H1 (cell line): ENCODE data around the gene GPX6. TPM values are rescaled to one million over a fixed set of nuclear protein-coding genes. Genes with fewer than 3 reads are reported as not detected.

ENCODE experiments used
- CTCF ChIA-PET: fragments of 300-600 bp; sonication (Branson Sonifier 250); formaldehyde crosslinking; loops from one replicate; lab custom pipeline; 2021; ENCODE audit not compliant: partially characterized antibody; lab: Charles Lee
- POLR2A ChIA-PET: fragments of 300-600 bp; sonication (Branson Sonifier 250); formaldehyde crosslinking; loops from one replicate; lab custom pipeline; 2021; ENCODE audit warnings: inconsistent platforms; ENCODE audit not compliant: partially characterized antibody; lab: Charles Lee
- DNase-seq, 2 experiments: peaks; one replicate each; pipeline versions ENCODE4 v3.0.0 to v3.0.0-alpha.2; 2010 to 2022; ENCODE audit warnings: low spot score in 2 of 2, low read depth in 1 of 2, mixed read lengths in 1 of 2
- FAIRE-seq: peaks from 2 replicates; lab custom pipeline; 2011; peaks lifted over from hg19 to GRCh38; lab: Jason Lieb, UNC
- H2AFZ ChIP-seq: 2 replicates; pipeline ENCODE4 v1.8.1; 2012; ENCODE audit warnings: low read length, inconsistent platforms
- H2AK5ac ChIP-seq: 2 replicates; pipeline ENCODE4 v1.6.1; 2013; ENCODE audit warnings: low read depth, low read length
- H2BK120ac ChIP-seq: replicated peaks from 2 replicates; pipeline ENCODE3; 2013; ENCODE audit warnings: low read depth, low read length, inconsistent platforms
- H2BK12ac ChIP-seq: 2 replicates; pipeline ENCODE4 v1.6.1; 2013; ENCODE audit warnings: low read depth, low read length
- H2BK15ac ChIP-seq: 2 replicates; pipeline ENCODE4 v1.6.1; 2013; ENCODE audit warnings: low read length
- H2BK20ac ChIP-seq: 2 replicates; pipeline ENCODE4 v1.6.1; 2013; ENCODE audit warnings: low read length
- H2BK5ac ChIP-seq: 2 replicates; pipeline ENCODE4 v1.6.1; 2013; ENCODE audit warnings: low read depth, low read length
- H3K14ac ChIP-seq: 2 replicates; pipeline ENCODE4 v1.6.1; 2013; ENCODE audit warnings: inconsistent platforms; ENCODE audit not compliant: insufficient read length
- H3K18ac ChIP-seq: 2 replicates; pipeline ENCODE4 v1.6.1; 2013; ENCODE audit warnings: low read length; ENCODE audit errors: extremely low read depth
- H3K23ac ChIP-seq: 2 replicates; pipeline ENCODE4 v1.6.1; 2013; ENCODE audit warnings: inconsistent platforms; ENCODE audit not compliant: insufficient read length
- H3K23me2 ChIP-seq: 2 replicates; pipeline ENCODE4 v1.6.1; 2013; ENCODE audit warnings: low read depth, low read length
- H3K27ac ChIP-seq: 2 replicates; pipeline ENCODE4 v1.6.1; 2011; ENCODE audit warnings: low read depth, low read length, inconsistent platforms
- H3K27me3 ChIP-seq, 4 experiments: replicated peaks in 1 of 4; 1 replicate in 1 of 4; 2 replicates in 3 of 4; pipeline versions ENCODE4 v1.6.1 to v1.8.1; 2011 to 2013; ENCODE audit warnings: low read length in 3 of 4, mild to moderate bottlenecking in 3 of 4, inconsistent platforms in 2 of 4, mixed read lengths in 2 of 4, moderate library complexity in 1 of 4; ENCODE audit not compliant: control insufficient read depth in 3 of 4, insufficient read depth in 3 of 4; ENCODE audit errors: extremely low read depth in 1 of 4
- H3K36me3 ChIP-seq, 4 experiments: 2 replicates each; pipeline versions ENCODE4 v1.6.1 to v1.8.1; 2011 to 2013; ENCODE audit warnings: mild to moderate bottlenecking in 4 of 4, low read length in 3 of 4, moderate library complexity in 2 of 4, control low read depth in 1 of 4, inconsistent platforms in 1 of 4; ENCODE audit not compliant: insufficient read depth in 4 of 4, control insufficient read depth in 2 of 4
- H3K4ac ChIP-seq: replicated peaks from 2 replicates; pipeline ENCODE3; 2013; ENCODE audit warnings: low read length, low read depth, mixed read lengths, inconsistent platforms; ENCODE audit not compliant: insufficient read length
- H3K4me1 ChIP-seq, 4 experiments: replicated peaks in 1 of 4; 1 replicate in 1 of 4; 2 replicates in 3 of 4; pipeline versions ENCODE4 v1.6.1 to v1.8.1; 2011 to 2013; ENCODE audit warnings: low read length in 3 of 4, inconsistent platforms in 2 of 4, mixed read lengths in 1 of 4; ENCODE audit not compliant: insufficient read depth in 4 of 4, control insufficient read depth in 3 of 4
- H3K4me2 ChIP-seq, 2 experiments: 2 replicates each; pipeline versions ENCODE4 v1.6.1 to v1.8.1; 2011 to 2013; ENCODE audit warnings: low read depth in 2 of 2, low read length in 2 of 2, control low read depth in 1 of 2, inconsistent platforms in 1 of 2, mild to moderate bottlenecking in 1 of 2; ENCODE audit not compliant: insufficient read depth in 1 of 2
- H3K4me3 ChIP-seq, 4 experiments: fragments of 200-600, 300-600 bp in 1 of 4; sonication (generic), shearing (Covaris generic), sonication (Bioruptor Twin) in 1 of 4; 2 replicates each; pipeline versions ENCODE4 v1.5.1 to v1.8.1; 2011 to 2016; ENCODE audit warnings: low read length in 4 of 4, low read depth in 3 of 4, control low read depth in 2 of 4, inconsistent platforms in 2 of 4, mild to moderate bottlenecking in 2 of 4, mixed read lengths in 1 of 4, moderate library complexity in 1 of 4; ENCODE audit not compliant: insufficient read depth in 2 of 4; ENCODE audit errors: extremely low read depth in 1 of 4
- H3K56ac ChIP-seq: replicated peaks from 2 replicates; pipeline ENCODE3; 2013; ENCODE audit warnings: low read depth, mild to moderate bottlenecking, mixed read lengths, low read length, inconsistent platforms; ENCODE audit not compliant: insufficient read length
- H3K79me1 ChIP-seq: 2 replicates; pipeline ENCODE4 v1.6.1; 2013; ENCODE audit warnings: low read depth, low read length, control low read depth
- H3K79me2 ChIP-seq, 2 experiments: 2 replicates each; pipeline versions ENCODE4 v1.6.1 to v1.8.1; 2012 to 2013; ENCODE audit warnings: low read length in 2 of 2, mild to moderate bottlenecking in 2 of 2, inconsistent platforms in 1 of 2; ENCODE audit not compliant: insufficient read depth in 2 of 2, control insufficient read depth in 1 of 2
- H3K9ac ChIP-seq, 4 experiments: replicated peaks in 1 of 4; 1 replicate in 1 of 4; 2 replicates in 3 of 4; pipeline versions ENCODE4 v1.6.1 to v1.8.1; 2011 to 2013; ENCODE audit warnings: low read depth in 3 of 4, low read length in 3 of 4, control low read depth in 2 of 4, mild to moderate bottlenecking in 2 of 4, moderate library complexity in 2 of 4, inconsistent platforms in 1 of 4; ENCODE audit errors: extremely low read depth in 1 of 4
- H3K9me3 ChIP-seq, 2 experiments: 2 replicates each; pipeline versions ENCODE4 v1.6.1 to v1.8.1; 2012 to 2013; ENCODE audit warnings: mild to moderate bottlenecking in 2 of 2, moderate library complexity in 2 of 2, control low read depth in 1 of 2, inconsistent platforms in 1 of 2, low read depth in 1 of 2, low read length in 1 of 2, mixed read lengths in 1 of 2; ENCODE audit not compliant: insufficient read depth in 2 of 2
- H4K20me1 ChIP-seq, 2 experiments: replicated peaks in 1 of 2; 2 replicates each; pipeline versions ENCODE3 to v1.8.1; 2011 to 2013; ENCODE audit warnings: inconsistent platforms in 2 of 2, low read length in 2 of 2, mild to moderate bottlenecking in 1 of 2; ENCODE audit not compliant: insufficient read depth in 2 of 2, control insufficient read depth in 1 of 2
- H4K5ac ChIP-seq: 2 replicates; pipeline ENCODE4 v1.6.1; 2013; ENCODE audit warnings: low read length, low read depth, mixed read lengths, inconsistent platforms; ENCODE audit not compliant: insufficient read length
- H4K8ac ChIP-seq: 2 replicates; pipeline ENCODE4 v1.8.0; 2013; ENCODE audit warnings: mild to moderate bottlenecking, moderate library complexity, low read length, inconsistent platforms; ENCODE audit not compliant: insufficient read depth; ENCODE audit errors: extremely low read depth
- H4K91ac ChIP-seq: replicated peaks from 2 replicates; pipeline ENCODE3; 2013; ENCODE audit warnings: low read length, mixed read lengths, inconsistent platforms; ENCODE audit not compliant: insufficient read length
- EGR1 ChIP-seq: IDR thresholded peaks from 2 replicates; pipeline ENCODE4 v1.6.1; 2011; ENCODE audit warnings: low read depth, low read length, borderline replicate concordance
- EP300 ChIP-seq, 2 experiments: IDR thresholded peaks; 1 replicate in 1 of 2; 2 replicates in 1 of 2; pipeline ENCODE4 v1.6.1; 2011 to 2012; ENCODE audit warnings: low read depth in 2 of 2, low read length in 2 of 2, mild to moderate bottlenecking in 2 of 2, borderline replicate concordance in 1 of 2, inconsistent platforms in 1 of 2, moderate library complexity in 1 of 2
- KDM1A ChIP-seq: fragments of 200-600, 300-600 bp; sonication (generic); IDR thresholded peaks from 2 replicates; pipeline ENCODE4 v1.7.1; 2016; ENCODE audit warnings: mild to moderate bottlenecking, low read length, borderline replicate concordance
- KDM5A ChIP-seq: fragments of 200-600 bp; IDR thresholded peaks from 2 replicates; pipeline ENCODE4 v1.7.1; 2012; ENCODE audit warnings: mild to moderate bottlenecking, low read length, inconsistent platforms, mixed read lengths
- NRF1 ChIP-seq: IDR thresholded peaks from 2 replicates; pipeline ENCODE4 v1.6.1; 2011; ENCODE audit warnings: mild to moderate bottlenecking, low read depth, low read length, improper control_type of control experiment
- POLR2A ChIP-seq, 2 experiments: IDR thresholded peaks; 1 replicate in 1 of 2; 2 replicates in 1 of 2; pipeline ENCODE4 v1.6.1; 2011; ENCODE audit warnings: low read depth in 2 of 2, low read length in 2 of 2, mild to moderate bottlenecking in 2 of 2; ENCODE audit errors: control extremely low read depth in 1 of 2
- RBBP5 ChIP-seq: IDR thresholded peaks from 2 replicates; pipeline ENCODE4 v1.7.1; 2012; ENCODE audit warnings: low read depth, mild to moderate bottlenecking, inconsistent platforms, low read length, moderate library complexity, borderline replicate concordance
- TEAD4 ChIP-seq: IDR thresholded peaks from 2 replicates; pipeline ENCODE4 v1.6.1; 2012; ENCODE audit warnings: low read depth, low read length, inconsistent platforms, mixed read lengths
- WGBS, 2 experiments: shearing (Covaris generic) in 1 of 2; methylation state at CpG; one replicate each; pipeline versions ENCODE4 v1.1.6 to v1.1.7; 2013 to 2015; ENCODE audit warnings: low lambda C conversion rate in 2 of 2, mixed read lengths in 2 of 2, inconsistent platforms in 1 of 2, low coverage in 1 of 2, missing lambda C conversion rate in 1 of 2; ENCODE audit not compliant: insufficient replicate concordance in 2 of 2, insufficient coverage in 1 of 2, insufficient read length in 1 of 2; ENCODE audit errors: extremely low coverage in 1 of 2, missing lambda C conversion rate in 1 of 2; 5-methylcytosine and 5-hydroxymethylcytosine counted together
- polyA plus RNA-seq, 7 experiments: library from polyadenylated mRNA; depleted of rRNA in 3 of 7; stranded (reverse) in 5 of 7; unstranded in 2 of 7; fragments of >200 nt in 5 of 7; fragments of 200-250 nt in 2 of 7; gene quantifications; 1 replicate in 5 of 7; 2 replicates in 1 of 7; 4 replicates in 1 of 7; pipeline versions ENCODE4 v1.2.1 to v1.2.3, GENCODE V29; 2011 to 2013; ENCODE audit warnings: missing spikeins in 2 of 7, mixed read lengths in 2 of 7
- total RNA-seq: library from RNA; stranded (reverse); fragmentation: NEBNext Ultra II Directional; extraction: Animal tissue kit (Norgen Biotek cat#: 25700); gene quantifications from 2 replicates; pipeline ENCODE4 v1.2.1, GENCODE V29; 2021
- TF ChIP-seq, protein P1 (sequence below): IDR thresholded peaks from 2 replicates; pipeline ENCODE4 v1.6.1; 2011; ENCODE audit warnings: low read length, improper control_type of control experiment

GPX6 gene
- total and polyA plus RNA-seq, 2 of the 8 experiments (the other 6 are each of a cell fraction or from before 2014, with no cell fraction given): not detected

DNA sequence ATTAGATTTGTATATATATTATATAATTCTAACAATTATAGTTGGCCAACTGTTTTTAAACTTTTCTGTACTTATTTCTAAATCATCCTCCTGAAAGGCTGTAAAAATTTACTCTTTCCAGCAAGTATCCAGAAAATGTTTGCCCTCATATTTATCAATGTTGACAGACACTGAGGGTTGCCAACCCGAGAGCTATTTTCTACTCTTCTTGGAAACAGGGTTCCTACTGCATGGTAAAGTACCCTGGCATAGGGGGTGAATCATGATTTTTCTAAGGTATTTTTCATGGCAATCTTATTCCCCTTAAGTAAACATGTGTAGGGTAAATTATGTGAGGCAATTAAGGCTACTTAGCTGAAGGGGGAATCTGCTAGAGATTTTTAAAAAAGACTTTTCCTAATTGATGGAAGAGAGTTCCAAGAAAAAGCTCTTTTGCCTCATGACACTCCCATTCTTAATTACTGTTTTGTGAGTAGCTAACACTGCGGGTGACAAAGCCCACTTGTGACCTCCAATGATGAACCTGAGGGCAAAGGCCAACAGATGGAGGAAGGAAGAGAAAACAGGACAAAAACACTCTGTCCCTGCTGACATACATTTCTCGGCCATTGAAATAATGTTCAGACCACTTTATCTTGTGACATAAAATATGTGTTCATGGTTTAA, 48.0 kb upstream of the GPX6 start:
- H3K18ac ChIP-seq: no peak overlapping the region
- H3K27ac ChIP-seq: no peak overlapping the region
- no peak overlapping the region for H3K9ac ChIP-seq
- H3K4me3 ChIP-seq: no peak overlapping the region
- H3K9me3 ChIP-seq: no peaks in the 10 kb centered on the region
- H3K36me3 ChIP-seq: no peaks in the 10 kb centered on the region
- H4K8ac ChIP-seq: no peak overlapping the region
- no peak overlapping the region for H3K4ac ChIP-seq
- H3K14ac ChIP-seq: no peak overlapping the region
- no peak overlapping the region for H3K56ac ChIP-seq
- H2BK120ac ChIP-seq: no peak overlapping the region
- H2BK20ac ChIP-seq: no peak overlapping the region
- POLR2A ChIA-PET: no interaction called here
- H4K20me1 ChIP-seq: no peaks in the 10 kb centered on the region
- H2BK15ac ChIP-seq: no peak overlapping the region
- no peak for TF ChIP-seq KDM1A
- TF ChIP-seq RBBP5: no peak
- TF ChIP-seq, protein P1, sequence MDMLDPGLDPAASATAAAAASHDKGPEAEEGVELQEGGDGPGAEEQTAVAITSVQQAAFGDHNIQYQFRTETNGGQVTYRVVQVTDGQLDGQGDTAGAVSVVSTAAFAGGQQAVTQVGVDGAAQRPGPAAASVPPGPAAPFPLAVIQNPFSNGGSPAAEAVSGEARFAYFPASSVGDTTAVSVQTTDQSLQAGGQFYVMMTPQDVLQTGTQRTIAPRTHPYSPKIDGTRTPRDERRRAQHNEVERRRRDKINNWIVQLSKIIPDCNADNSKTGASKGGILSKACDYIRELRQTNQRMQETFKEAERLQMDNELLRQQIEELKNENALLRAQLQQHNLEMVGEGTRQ: no peak
- no peak for TF ChIP-seq EGR1
- TF ChIP-seq EP300 (IDR thresholded peaks at IDR 0.05; ENCODE audit: borderline replicate concordance in 1 of 2, low read depth in 2 of 2, low read length in 2 of 2): no peak
- no peak for TF ChIP-seq TEAD4
- no peak for TF ChIP-seq NRF1
- no peak for TF ChIP-seq KDM5A
- TF ChIP-seq POLR2A (IDR thresholded peaks at IDR 0.05; ENCODE audit: control extremely low read depth in 1 of 2, low read depth in 2 of 2, low read length in 2 of 2): no peak
- TF ChIP-seq, all 59 proteins: peak for 0
- H3K27me3 ChIP-seq: peaks cover 0 to 1% (median 0%) of the 10 kb centered on the region in 4 experiments; a peak in 2 of 7 replicates
- H4K91ac ChIP-seq: no peak overlapping the region
- no peaks in the 10 kb centered on the region for H3K23me2 ChIP-seq
- H3K23ac ChIP-seq: no peak overlapping the region
- H3K4me2 ChIP-seq: no peak overlapping the region
- WGBS, 2 experiments: 76% methylated on average over 3 of the region's 3 CpGs; no CpG with 5 or more reads in 1 of the 2 experiments
- H3K79me2 ChIP-seq: no peaks in the 10 kb centered on the region
- H4K5ac ChIP-seq: no peak overlapping the region
- DNase-seq (no peak), FAIRE-seq (no peak)
- H2AK5ac ChIP-seq: no peak overlapping the region
- no peaks in the 10 kb centered on the region for H3K79me1 ChIP-seq
- H2BK12ac ChIP-seq: no peak overlapping the region
- H3K4me1 ChIP-seq: no peaks in the 10 kb centered on the region
- H2BK5ac ChIP-seq: no peak overlapping the region
- H2AFZ ChIP-seq: 0 out of 2 replicates have a peak overlapping the region, but pooled peaks have one; percentile 15
- CTCF ChIA-PET: interaction anchor here (0.7 kb wide), 1 partner anchor 20 kb away, joined by 3 read pairs; no protein-coding TSS in a partner anchor
